HUES64 (cell line): ENCODE measurements around the gene GLI3.

Experiments used
- H3K27ac ChIP-seq: 2 replicates; pipeline ENCODE4 v1.7.0; 2013; ENCODE audit warnings: low read depth, low read length, inconsistent platforms
- H3K27me3 ChIP-seq: 2 replicates; pipeline ENCODE4 v1.6.1; 2013; ENCODE audit warnings: mild to moderate bottlenecking, low read length; ENCODE audit not compliant: insufficient read depth
- H3K36me3 ChIP-seq: 2 replicates; pipeline ENCODE4 v1.6.1; 2013; ENCODE audit warnings: mild to moderate bottlenecking, low read length; ENCODE audit not compliant: insufficient read depth
- H3K4me1 ChIP-seq: 2 replicates; pipeline ENCODE4 v1.6.1; 2013; ENCODE audit warnings: mild to moderate bottlenecking, low read length, moderate library complexity; ENCODE audit not compliant: insufficient read depth
- H3K4me3 ChIP-seq: 2 replicates; pipeline ENCODE4 v1.5.1; 2013; ENCODE audit warnings: mild to moderate bottlenecking, low read length, moderate library complexity
- H3K9ac ChIP-seq: 2 replicates; pipeline ENCODE4 v1.6.1; 2013; ENCODE audit warnings: mild to moderate bottlenecking, low read depth, low read length
- H3K9me3 ChIP-seq: 2 replicates; pipeline ENCODE4 v1.6.1; 2013; ENCODE audit warnings: low read depth, low read length; ENCODE audit not compliant: insufficient read depth
- WGBS: fragments of 150-250, 120-280 bp; methylation state at CpG from one replicate; pipeline ENCODE4 v1.1.7; 2013; ENCODE audit warnings: missing lambda C conversion rate; 5-methylcytosine and 5-hydroxymethylcytosine counted together

Gene GLI3

GRCh38 chr7:42142089-42142488, 94.9 kb downstream of the GLI3 start:
- 96% methylated on average over 4 of the region's 4 CpGs for WGBS
- Histone ChIP-seq H3K4me3 (no peak overlapping the region), H3K9ac (no peak overlapping the region), H3K4me1 (peaks cover 20% of the 10 kb centered on the region), H3K27me3 (no peaks in the 10 kb centered on the region), H3K36me3 (peaks cover 34% of the 10 kb centered on the region), H3K27ac (no peak overlapping the region), H3K9me3 (no peaks in the 10 kb centered on the region)

- Histone ChIP-seq H3K27ac (no peak overlapping the region), H3K9ac (no peak overlapping the region), H3K4me1 (peaks cover 27% of the 10 kb centered on the region), H3K9me3 (no peaks in the 10 kb centered on the region), H3K36me3 (peaks cover 14% of the 10 kb centered on the region; the same call in 1 of the 2 replicates), H3K4me3 (no peak overlapping the region), H3K27me3 (no peaks in the 10 kb centered on the region)
- WGBS = 94% methylated on average over 4 of the region's 4 CpGs
These were observed 97.3 kb downstream of the GLI3 start for GRCh38 chr7:42139751-42140150.

DNA sequence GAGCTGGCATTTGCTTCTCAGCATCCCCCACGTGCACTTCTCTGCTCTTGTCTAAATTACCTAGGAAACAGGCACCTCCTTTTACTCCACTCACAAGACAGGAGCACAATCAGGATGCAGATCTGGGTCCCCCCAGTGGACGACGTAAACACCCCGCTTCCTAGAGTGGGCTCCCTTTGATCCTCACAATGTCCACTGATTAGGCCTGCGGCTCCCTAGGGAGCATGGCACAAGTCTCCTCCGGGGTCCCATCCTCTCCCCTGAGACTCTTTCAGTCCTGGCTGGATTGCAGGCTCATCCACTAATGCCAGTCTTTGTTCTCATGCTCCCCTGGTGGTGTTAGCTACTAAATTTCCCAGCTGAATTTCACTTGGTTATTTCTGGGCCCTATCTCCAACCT, 98.3 kb downstream of the GLI3 start:
- no peaks in the 10 kb centered on the region for H3K27me3 ChIP-seq
- H3K9me3 ChIP-seq = no peaks in the 10 kb centered on the region
- peaks cover 14% of the 10 kb centered on the region; the same call in 1 of the 2 replicates for H3K36me3 ChIP-seq
- no peak overlapping the region for H3K4me3 ChIP-seq
- H3K27ac ChIP-seq = no peak overlapping the region
- 35% methylated on average over 6 of the region's 6 CpGs for WGBS
- peaks cover 22% of the 10 kb centered on the region for H3K4me1 ChIP-seq
- no peak overlapping the region for H3K9ac ChIP-seq

GRCh38 chr7:42137941-42138340, 99.1 kb downstream of the GLI3 start:
- 91% methylated on average over 4 of the region's 4 CpGs for WGBS
- no peaks in the 10 kb centered on the region for H3K27me3 ChIP-seq

GRCh38 chr7:42137431-42137830, 99.6 kb downstream of the GLI3 start:
- Histone ChIP-seq H3K36me3 (peaks cover 14% of the 10 kb centered on the region; the same call in 1 of the 2 replicates), H3K27ac (no peak overlapping the region), H3K4me3 (no peak overlapping the region), H3K9me3 (no peaks in the 10 kb centered on the region), H3K27me3 (no peaks in the 10 kb centered on the region), H3K4me1 (peaks cover 19% of the 10 kb centered on the region), H3K9ac (no peak overlapping the region)
- 87% methylated on average over 3 of the region's 3 CpGs for WGBS

More at GRCh38 chr7:42137941-42138340, 99.1 kb downstream of the GLI3 start:
- H3K9ac ChIP-seq = no peak overlapping the region
- peaks cover 19% of the 10 kb centered on the region for H3K4me1 ChIP-seq
- no peak overlapping the region for H3K4me3 ChIP-seq
- no peak overlapping the region for H3K27ac ChIP-seq
- peaks cover 14% of the 10 kb centered on the region; the same call in 1 of the 2 replicates for H3K36me3 ChIP-seq
- no peaks in the 10 kb centered on the region for H3K9me3 ChIP-seq

GRCh38 chr7:42135728-42136127, 101.3 kb downstream of the GLI3 start:
- H3K9ac ChIP-seq = no peak overlapping the region

GRCh38 chr7:42134276-42134876, 102.6 kb downstream of the GLI3 start:
- Histone ChIP-seq H3K4me1 (peaks cover 19% of the 10 kb centered on the region), H3K36me3 (peaks cover 6% of the 10 kb centered on the region; the same call in 1 of the 2 replicates), H3K9ac (no peak overlapping the region), H3K4me3 (no peak overlapping the region), H3K27ac (no peak overlapping the region), H3K9me3 (no peaks in the 10 kb centered on the region), H3K27me3 (no peaks in the 10 kb centered on the region)
- 97% methylated on average over 9 of the region's 10 CpGs for WGBS

More at GRCh38 chr7:42135728-42136127, 101.3 kb downstream of the GLI3 start:
- Histone ChIP-seq H3K36me3 (0 out of 2 replicates have a peak, but pooled peaks cover 3% of the 10 kb centered on the region), H3K27ac (no peak overlapping the region), H3K27me3 (no peaks in the 10 kb centered on the region), H3K9me3 (no peaks in the 10 kb centered on the region), H3K4me3 (no peak overlapping the region), H3K4me1 (peaks cover 19% of the 10 kb centered on the region)
- 100% methylated on average over 1 of the region's 1 CpG for WGBS

DNA sequence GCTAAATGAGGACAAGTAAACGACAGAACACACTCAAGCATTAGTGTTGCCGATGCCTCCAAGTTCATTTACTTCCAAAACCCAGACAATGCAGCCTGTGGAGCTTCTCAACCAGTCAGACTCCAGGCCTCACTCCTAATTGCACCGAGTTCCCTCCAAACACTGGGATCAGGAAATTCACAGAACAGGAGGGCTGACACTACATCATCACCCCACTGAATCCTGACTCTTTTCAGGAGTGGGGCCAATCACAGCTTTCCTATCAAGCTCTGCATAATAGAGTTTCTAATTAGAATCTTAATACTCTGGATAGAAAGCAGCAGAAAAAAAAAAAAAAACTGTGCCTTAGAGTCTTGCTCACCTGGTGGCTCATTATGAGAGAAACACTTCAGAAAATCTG, 103.7 kb downstream of the GLI3 start:
- Histone ChIP-seq H3K27me3 (no peaks in the 10 kb centered on the region), H3K27ac (no peak overlapping the region), H3K4me1 (peaks cover 12% of the 10 kb centered on the region; the same call in 1 of the 2 replicates), H3K9ac (no peak overlapping the region), H3K9me3 (no peaks in the 10 kb centered on the region), H3K4me3 (no peak overlapping the region), H3K36me3 (peaks cover 6% of the 10 kb centered on the region; the same call in 1 of the 2 replicates)
- 81% methylated on average over 3 of the region's 3 CpGs for WGBS

DNA sequence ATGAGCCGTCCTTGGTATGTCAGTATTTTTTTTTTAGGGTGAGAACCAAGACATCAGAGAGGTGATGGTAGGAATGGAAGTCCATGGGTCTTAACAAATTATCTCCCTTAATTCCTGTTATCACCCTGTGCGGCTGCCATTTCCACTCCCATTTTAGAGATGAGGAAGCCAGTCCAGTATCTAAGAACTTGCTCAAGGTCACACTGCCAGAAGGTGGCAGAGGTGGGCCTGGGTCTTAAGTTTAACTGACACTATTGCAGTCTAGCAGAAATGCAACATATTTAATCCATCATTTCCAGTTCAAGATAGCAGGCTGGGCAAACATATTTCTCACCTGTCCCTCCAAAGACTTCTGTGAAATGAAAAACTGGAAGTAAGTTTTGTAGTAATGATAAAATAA, 108.3 kb downstream of the GLI3 start:
- H3K4me3 ChIP-seq = no peak overlapping the region

GRCh38 chr7:42127232-42127622, 109.8 kb downstream of the GLI3 start:
- H3K36me3 ChIP-seq = peaks cover 3% of the 10 kb centered on the region; the same call in 1 of the 2 replicates
- H3K4me1 ChIP-seq = peaks cover 24% of the 10 kb centered on the region; the same call in 1 of the 2 replicates
- H3K27me3 ChIP-seq = no peaks in the 10 kb centered on the region
- no peak overlapping the region for H3K27ac ChIP-seq
- no peaks in the 10 kb centered on the region for H3K9me3 ChIP-seq
- no peak overlapping the region for H3K9ac ChIP-seq
- H3K4me3 ChIP-seq = no peak overlapping the region

More for the DNA sequence above, 108.3 kb downstream of the GLI3 start:
- H3K9ac ChIP-seq = no peak overlapping the region
- peaks cover 23% of the 10 kb centered on the region; the same call in 1 of the 2 replicates for H3K4me1 ChIP-seq
- H3K9me3 ChIP-seq = no peaks in the 10 kb centered on the region
- no peak overlapping the region for H3K27ac ChIP-seq
- peaks cover 3% of the 10 kb centered on the region; the same call in 1 of the 2 replicates for H3K36me3 ChIP-seq
- 83% methylated on average over 2 of the region's 2 CpGs for WGBS
- H3K27me3 ChIP-seq = no peaks in the 10 kb centered on the region

DNA sequence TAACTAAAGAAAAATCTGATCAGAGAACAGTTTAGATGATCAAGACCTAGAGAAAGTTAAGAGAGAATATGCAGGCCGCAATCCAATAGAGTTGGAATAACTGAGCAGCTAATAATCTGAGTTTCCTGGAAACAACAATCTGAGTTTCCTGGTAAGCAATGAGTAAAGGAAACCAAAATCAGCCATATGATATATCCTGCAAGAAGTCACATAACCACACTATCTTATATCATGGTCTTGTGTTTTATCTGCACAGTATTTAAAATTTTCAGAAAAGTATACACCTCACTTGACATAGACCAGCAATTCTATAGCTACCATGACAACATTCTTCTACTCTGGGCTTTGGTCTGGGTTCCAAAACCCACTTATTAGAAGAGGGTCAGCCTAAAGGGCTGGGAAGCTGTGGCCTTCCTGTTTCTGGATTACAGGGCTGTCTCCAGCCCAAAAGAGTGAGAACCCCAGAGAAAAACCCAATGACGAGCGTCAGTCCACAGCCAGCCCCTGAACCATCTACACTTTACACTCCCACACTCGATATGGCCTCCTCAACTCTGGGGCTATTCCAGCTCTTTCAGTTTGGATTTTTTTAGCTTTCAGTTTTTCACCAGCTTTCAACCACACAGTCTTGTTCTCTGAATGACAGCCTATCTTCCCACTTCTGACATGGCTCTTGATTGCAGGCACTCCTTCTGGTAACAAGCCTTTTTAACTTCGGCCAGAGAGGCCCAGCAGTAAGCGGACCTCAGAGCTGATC, 110.4 kb downstream of the GLI3 start:
- 94% methylated on average over 6 of the region's 6 CpGs for WGBS
- H3K4me1 ChIP-seq = peaks cover 24% of the 10 kb centered on the region; the same call in 1 of the 2 replicates
- no peak overlapping the region for H3K27ac ChIP-seq
- H3K9ac ChIP-seq = no peak overlapping the region
- H3K4me3 ChIP-seq = no peak overlapping the region
- H3K27me3 ChIP-seq = no peaks in the 10 kb centered on the region
- peaks cover 3% of the 10 kb centered on the region; the same call in 1 of the 2 replicates for H3K36me3 ChIP-seq
- H3K9me3 ChIP-seq = no peaks in the 10 kb centered on the region
